ENCODE data around the gene RAD51B. TPM values are rescaled to one million over a fixed set of nuclear protein-coding genes. Genes with fewer than 3 reads are reported as not detected.

The RAD51B gene
- total and polyA plus RNA-seq, 2 of the 13 experiments (the other 11 are each of a cell fraction or from before 2014, with no cell fraction given): 7.0 to 9.5 TPM

- DNase-seq (ENCODE audit: low spot score) (no peak), ATAC-seq (no peak), FAIRE-seq (no peak)
- H3K79me2 ChIP-seq (ENCODE audit: insufficient read depth, low read length): no peaks in the 10 kb centered on the region
- H3K27me3 ChIP-seq (ENCODE audit: control insufficient read depth in 1 of 2, insufficient read depth in 2 of 2, low read length in 2 of 2): no peaks in the 10 kb centered on the region
- no peak overlapping the region for H3K9ac ChIP-seq (ENCODE audit: insufficient read depth, low read depth, low read length)
- WGBS (ENCODE audit: low lambda C conversion rate): 91% methylated on average over 1 of the region's 1 CpG
- H2AFZ ChIP-seq (ENCODE audit: low read length): no peak overlapping the region
- no peaks in the 10 kb centered on the region for H3K9me3 ChIP-seq (ENCODE audit: low read length)
- TF ChIP-seq MAFK (conservative IDR thresholded peaks at IDR 0.05 in 1 of 2, IDR thresholded peaks at IDR 0.05 in 1 of 2; ENCODE audit: low read length in 2 of 2) (peak; percentile 91 to 95), MAFF (IDR thresholded peaks at IDR 0.05; ENCODE audit: low read depth, low read length) (peak; percentile 91), JUND (CRISPR knock-in tag; IDR thresholded peaks at IDR 0.05) (no peak)
- intact Hi-C loops (cut with micrococcal nuclease; ENCODE audit: unreplicated experiment): no loop called here
- no peaks in the 10 kb centered on the region for H4K20me1 ChIP-seq (ENCODE audit: insufficient read depth, low read length)
- BruUV-seq (replicated peaks): no TSS peak
- no peak overlapping the region for H3K4me2 ChIP-seq (ENCODE audit: low read depth, low read length)
- in situ Hi-C loops (cut with HindIII; ENCODE audit: extremely low pct_ligation_motif_present, low pct_unique_long_range_greater_than_20kb): no loop called here
- H3K27ac ChIP-seq (ENCODE audit: extremely low read length, insufficient read depth, low read length): no peak overlapping the region
- H3K36me3 ChIP-seq (replicated peaks in 1 of 2; ENCODE audit: control insufficient read depth in 1 of 2, insufficient read depth in 2 of 2, low read length in 2 of 2): no peaks in the 10 kb centered on the region
- no peak overlapping the region for H3K4me3 ChIP-seq (replicated peaks in 1 of 3; ENCODE audit: insufficient read depth in 1 of 3, low read depth in 2 of 3, low read length in 3 of 3)
- CTCF ChIA-PET (ENCODE audit: low intra/inter-chr PET ratio, low total read pairs): no interaction called here
- H3K4me1 ChIP-seq (ENCODE audit: insufficient read depth, low read length): peaks cover 39% of the 10 kb centered on the region
- POLR2A ChIA-PET: no interaction called here
Observed at GRCh38 chr14:68320495-68320894, 500.9 kb downstream of the RAD51B start.

DNA sequence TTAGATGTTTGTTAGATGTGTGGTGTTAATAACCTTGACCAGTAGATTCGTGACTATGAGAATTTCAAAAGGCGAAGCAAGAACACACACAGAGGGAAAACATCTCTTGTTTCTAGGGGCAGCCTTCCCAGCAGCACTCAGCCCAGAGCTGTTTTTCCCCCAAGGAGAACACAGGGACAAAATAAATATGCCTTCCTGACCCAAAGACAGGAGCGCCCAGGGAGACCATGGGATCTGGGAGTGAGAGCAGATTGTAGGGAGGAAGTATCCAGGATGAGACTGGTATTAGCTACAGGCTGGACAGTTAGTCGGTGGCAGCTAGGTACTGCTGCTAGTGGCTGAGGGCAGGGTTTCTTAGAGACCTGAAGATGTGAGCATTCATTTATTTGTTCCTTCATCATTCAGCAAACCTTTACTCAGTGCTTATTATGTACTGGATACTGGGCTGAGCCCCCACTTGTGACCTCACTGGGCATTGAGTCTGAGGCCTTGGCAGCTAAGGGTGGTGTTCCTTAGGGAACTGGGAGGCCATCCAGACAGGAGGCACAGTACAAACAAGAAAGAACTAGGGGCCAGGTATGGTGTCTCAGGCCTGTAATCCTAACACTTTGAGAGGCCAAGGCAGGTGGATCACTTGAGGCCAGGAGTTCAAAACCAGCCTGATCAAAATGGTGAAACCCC is 503.5 kb downstream of the RAD51B start:
- no peaks in the 10 kb centered on the region for H3K79me2 ChIP-seq (ENCODE audit: insufficient read depth, low read length)
- ATAC-seq (peak; percentile 77), DNase-seq (ENCODE audit: low spot score) (peak; percentile 30), FAIRE-seq (peak; percentile 43)
- peaks cover 22% of the 10 kb centered on the region for H3K4me1 ChIP-seq (ENCODE audit: insufficient read depth, low read length)
- no peak overlapping the region for H3K4me3 ChIP-seq (replicated peaks in 1 of 3; ENCODE audit: insufficient read depth in 1 of 3, low read depth in 2 of 3, low read length in 3 of 3)
- no peaks in the 10 kb centered on the region for H4K20me1 ChIP-seq (ENCODE audit: insufficient read depth, low read length)
- H3K27ac ChIP-seq (ENCODE audit: extremely low read length, insufficient read depth, low read length): peak overlapping the region; percentile 24
- H2AFZ ChIP-seq (ENCODE audit: low read length): no peak overlapping the region
- WGBS (ENCODE audit: low lambda C conversion rate): 24% methylated on average over 4 of the region's 4 CpGs
- H3K27me3 ChIP-seq (ENCODE audit: control insufficient read depth in 1 of 2, insufficient read depth in 2 of 2, low read length in 2 of 2): no peaks in the 10 kb centered on the region
- in situ Hi-C loops (cut with HindIII; ENCODE audit: extremely low pct_ligation_motif_present, low pct_unique_long_range_greater_than_20kb): no loop called here
- no peaks in the 10 kb centered on the region for H3K36me3 ChIP-seq (replicated peaks in 1 of 2; ENCODE audit: control insufficient read depth in 1 of 2, insufficient read depth in 2 of 2, low read length in 2 of 2)
- CTCF ChIA-PET (ENCODE audit: low intra/inter-chr PET ratio, low total read pairs): no interaction called here
- POLR2A ChIA-PET: interaction anchor here (0.8 kb wide), 1 partner anchor 27 kb away, joined by 3 read pairs; no protein-coding TSS in a partner anchor
- intact Hi-C loops (cut with micrococcal nuclease; ENCODE audit: unreplicated experiment): no loop called here
- no peak overlapping the region for H3K9ac ChIP-seq (ENCODE audit: insufficient read depth, low read depth, low read length)
- H3K9me3 ChIP-seq (ENCODE audit: low read length): no peaks in the 10 kb centered on the region
- H3K4me2 ChIP-seq (ENCODE audit: low read depth, low read length): peak overlapping the region; percentile 8; the same call in 1 of the 2 replicates
- no TSS peak for BruUV-seq (replicated peaks)
- no peak for TF ChIP-seq TBL1XR1 (IDR thresholded peaks at IDR 0.05; ENCODE audit: borderline replicate concordance, low read length, partially characterized antibody)
- TF ChIP-seq ZNF292 (CRISPR knock-in tag; IDR thresholded peaks at IDR 0.05; ENCODE audit: borderline replicate concordance, low read depth): peak; percentile 24; the same call in 1 of the 2 replicates
- TF ChIP-seq POGZ (CRISPR knock-in tag; IDR thresholded peaks at IDR 0.05): peak; percentile 31; the same call in 1 of the 2 replicates
- no peak for TF ChIP-seq ZBTB40 (IDR thresholded peaks at IDR 0.05)
- no peak for TF ChIP-seq ZBTB40 (CRISPR knock-in tag; IDR thresholded peaks at IDR 0.05)
- TF ChIP-seq ZNF432 (CRISPR knock-in tag; IDR thresholded peaks at IDR 0.05; ENCODE audit: borderline replicate concordance): no peak

All from HepG2 (cell line).